K562 (cell line): ENCODE measurements around the gene FUNDC1. TPM values are rescaled to one million over a fixed set of nuclear protein-coding genes. Genes with fewer than 3 reads are reported as not detected.

Source experiments
- CC2D1A ChIP-seq: fragments of 450-650 bp; IDR thresholded peaks from 2 replicates; pipeline ENCODE4 v1.6.1; 2017; ENCODE audit warnings: mild to moderate bottlenecking
- CEBPB ChIP-seq: fragments of 450-650 bp; IDR thresholded peaks from 2 replicates; pipeline ENCODE4 v1.6.1; 2016; ENCODE audit warnings: missing genetic modification characterization, missing compliant biosample characterization
- DPF2 ChIP-seq: fragments of 450-650 bp; IDR thresholded peaks from 2 replicates; pipeline ENCODE4 v1.6.1; 2016
- GATA2 ChIP-seq: sonication (generic); formaldehyde crosslinking; IDR thresholded peaks from 2 replicates; pipeline ENCODE4 v1.4.0; 2020; ENCODE audit warnings: mild to moderate bottlenecking, missing genetic modification reagents
- HNRNPUL1 ChIP-seq: fragments of 200-400 bp; formaldehyde crosslinking; IDR thresholded peaks from 2 replicates; pipeline ENCODE4 v1.6.1; 2017; ENCODE audit warnings: low read length
- KHSRP ChIP-seq: fragments of 450-650 bp; IDR thresholded peaks from 2 replicates; pipeline ENCODE4 v1.6.1; 2017
- MTA1 ChIP-seq: fragments of 450-650 bp; IDR thresholded peaks from 2 replicates; pipeline ENCODE4 v1.6.1; 2017; ENCODE audit warnings: borderline replicate concordance
- NBN ChIP-seq: fragments of 450-650 bp; IDR thresholded peaks from 2 replicates; pipeline ENCODE4 v1.6.1; 2016; ENCODE audit warnings: low read depth, mild to moderate bottlenecking
- OTX1 ChIP-seq: fragments of 450-650 bp; formaldehyde crosslinking; IDR thresholded peaks from 2 replicates; pipeline ENCODE4 v1.4.0; 2022; ENCODE audit warnings: mild to moderate bottlenecking
- PML ChIP-seq: IDR thresholded peaks from 2 replicates; pipeline ENCODE4 v1.6.1; 2012; ENCODE audit warnings: low read length, inconsistent platforms
- TAF9B ChIP-seq: fragments of 450-650 bp; IDR thresholded peaks from 2 replicates; pipeline ENCODE4 v1.6.1; 2018; ENCODE audit warnings: mild to moderate bottlenecking; ENCODE audit not compliant: partially characterized antibody
- ZNF324 ChIP-seq: fragments of 250-450 bp; sonication (Bioruptor Pico); IDR thresholded peaks from 2 replicates; pipeline ENCODE4 v1.4.0; 2020; ENCODE audit warnings: mild to moderate bottlenecking
- ZNF444 ChIP-seq: fragments of 250-450 bp; sonication (Bioruptor Pico); IDR thresholded peaks from 2 replicates; pipeline ENCODE4 v1.4.0; 2020; ENCODE audit warnings: mild to moderate bottlenecking, moderate library complexity
- ZNF780A ChIP-seq: fragments of 250-450 bp; sonication (Bioruptor Pico); IDR thresholded peaks from 2 replicates; pipeline ENCODE4 v1.5.0; 2021; ENCODE audit warnings: mild to moderate bottlenecking
- polyA plus RNA-seq, 8 experiments: library from polyadenylated mRNA; depleted of rRNA in 4 of 8; stranded (reverse) in 5 of 8; unstranded in 3 of 8; fragments of >200 nt; fragmentation: Nextera tagmentation in 2 of 8; fragmentation: Illumina TruSeq in 1 of 8; extraction: Ambion mirVana in 2 of 8; extraction: Trizol in 1 of 8; gene quantifications; 2 replicates each; pipeline versions ENCODE4 v1.2.1 to v1.2.3, GENCODE V29; 2011 to 2014; ENCODE audit warnings: inconsistent platforms in 1 of 8, missing spikeins in 1 of 8
- total RNA-seq, 7 experiments: library from RNA; depleted of rRNA in 6 of 7; stranded (reverse); fragments of >200 nt in 6 of 7; fragmentation: Illumina TruSeq in 2 of 7; extraction: Trizol in 2 of 7; gene quantifications; 2 replicates each; pipeline versions ENCODE4 v1.2.1 to v1.2.3, GENCODE V29; 2011 to 2021; ENCODE audit warnings: low replicate concordance in 1 of 7
- TF ChIP-seq, protein P1 (sequence below): fragments of 450-650 bp; IDR thresholded peaks from 2 replicates; pipeline ENCODE4 v1.6.1; 2018; ENCODE audit not compliant: partially characterized antibody
- TF ChIP-seq, protein P2 (sequence below): fragments of 250-450 bp; sonication (Bioruptor Pico); IDR thresholded peaks from 2 replicates; pipeline ENCODE4 v1.8.0; 2021; ENCODE audit warnings: borderline replicate concordance, mild to moderate bottlenecking, moderate library complexity; ENCODE audit not compliant: poor library complexity, severe bottlenecking

The FUNDC1 gene
- total and polyA plus RNA-seq, 9 of the 15 experiments (the other 6 are each of a cell fraction or from before 2014, with no cell fraction given), result 15.6 to 59.1 (median 29.3) TPM

DNA sequence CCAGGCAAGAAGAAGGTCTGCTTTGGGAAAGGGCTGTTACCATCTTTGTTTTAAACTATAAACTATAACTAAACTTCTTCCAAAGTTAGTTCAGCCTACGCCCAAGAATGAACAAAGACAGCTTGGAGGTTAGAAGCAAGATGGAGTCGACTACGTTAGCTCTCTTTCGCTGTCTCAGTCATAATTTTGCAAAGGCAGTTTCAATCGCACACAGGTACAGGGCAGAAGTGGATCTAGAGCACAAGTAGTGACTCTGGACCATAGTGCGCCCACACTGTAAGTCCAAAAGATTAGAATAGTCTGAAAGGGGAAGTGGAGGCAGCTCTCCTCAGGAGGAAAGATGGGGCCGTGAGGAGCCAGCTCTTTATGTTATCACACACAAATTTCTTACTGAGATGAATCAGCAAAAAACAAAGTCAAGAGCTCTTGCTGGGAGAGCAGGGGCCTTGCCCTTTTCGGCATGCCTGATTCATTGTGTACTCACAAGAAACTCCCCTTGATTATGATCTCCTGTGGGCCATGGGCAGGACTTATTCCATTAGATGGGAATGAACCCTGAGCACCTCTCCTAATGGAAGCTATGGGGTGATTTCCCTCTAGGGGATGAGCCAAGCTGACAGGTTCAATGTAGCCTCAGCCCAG is 58.6 kb downstream of the FUNDC1 start (continued):
- no peak for TF ChIP-seq HNRNPUL1
- TF ChIP-seq DPF2, result peak; percentile 29
- no peak for TF ChIP-seq NBN
- TF ChIP-seq ZNF324 (CRISPR knock-in tag), result 0 out of 2 replicates have a peak, but pooled peaks have one; percentile 10
- no peak for TF ChIP-seq KHSRP
- TF ChIP-seq OTX1 (CRISPR knock-in tag), result no peak
- TF ChIP-seq ZNF444 (CRISPR knock-in tag), result 0 out of 2 replicates have a peak, but pooled peaks have one; percentile 59
- TF ChIP-seq, protein P1, sequence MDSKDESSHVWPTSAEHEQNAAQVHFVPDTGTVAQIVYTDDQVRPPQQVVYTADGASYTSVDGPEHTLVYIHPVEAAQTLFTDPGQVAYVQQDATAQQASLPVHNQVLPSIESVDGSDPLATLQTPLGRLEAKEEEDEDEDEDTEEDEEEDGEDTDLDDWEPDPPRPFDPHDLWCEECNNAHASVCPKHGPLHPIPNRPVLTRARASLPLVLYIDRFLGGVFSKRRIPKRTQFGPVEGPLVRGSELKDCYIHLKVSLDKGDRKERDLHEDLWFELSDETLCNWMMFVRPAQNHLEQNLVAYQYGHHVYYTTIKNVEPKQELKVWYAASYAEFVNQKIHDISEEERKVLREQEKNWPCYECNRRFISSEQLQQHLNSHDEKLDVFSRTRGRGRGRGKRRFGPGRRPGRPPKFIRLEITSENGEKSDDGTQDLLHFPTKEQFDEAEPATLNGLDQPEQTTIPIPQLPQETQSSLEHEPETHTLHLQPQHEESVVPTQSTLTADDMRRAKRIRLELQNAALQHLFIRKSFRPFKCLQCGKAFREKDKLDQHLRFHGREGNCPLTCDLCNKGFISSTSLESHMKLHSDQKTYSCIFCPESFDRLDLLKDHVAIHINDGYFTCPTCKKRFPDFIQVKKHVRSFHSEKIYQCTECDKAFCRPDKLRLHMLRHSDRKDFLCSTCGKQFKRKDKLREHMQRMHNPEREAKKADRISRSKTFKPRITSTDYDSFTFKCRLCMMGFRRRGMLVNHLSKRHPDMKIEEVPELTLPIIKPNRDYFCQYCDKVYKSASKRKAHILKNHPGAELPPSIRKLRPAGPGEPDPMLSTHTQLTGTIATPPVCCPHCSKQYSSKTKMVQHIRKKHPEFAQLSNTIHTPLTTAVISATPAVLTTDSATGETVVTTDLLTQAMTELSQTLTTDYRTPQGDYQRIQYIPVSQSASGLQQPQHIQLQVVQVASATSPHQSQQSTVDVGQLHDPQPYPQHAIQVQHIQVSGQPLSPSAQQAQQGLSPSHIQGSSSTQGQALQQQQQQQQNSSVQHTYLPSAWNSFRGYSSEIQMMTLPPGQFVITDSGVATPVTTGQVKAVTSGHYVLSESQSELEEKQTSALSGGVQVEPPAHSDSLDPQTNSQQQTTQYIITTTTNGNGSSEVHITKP, result no peak
- TF ChIP-seq PML, result no peak
- no peak for TF ChIP-seq GATA2
- TF ChIP-seq ZNF780A (CRISPR knock-in tag), result no peak
- TF ChIP-seq CEBPB (tag), result no peak
- TF ChIP-seq CC2D1A, result no peak
- TF ChIP-seq TAF9B, result no peak
- no peak for TF ChIP-seq MTA1
- TF ChIP-seq, protein P2, sequence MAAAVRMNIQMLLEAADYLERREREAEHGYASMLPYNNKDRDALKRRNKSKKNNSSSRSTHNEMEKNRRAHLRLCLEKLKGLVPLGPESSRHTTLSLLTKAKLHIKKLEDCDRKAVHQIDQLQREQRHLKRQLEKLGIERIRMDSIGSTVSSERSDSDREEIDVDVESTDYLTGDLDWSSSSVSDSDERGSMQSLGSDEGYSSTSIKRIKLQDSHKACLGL (CRISPR knock-in tag), result no peak
